NCI-H187 treated with DMSO at 0.1 percent for 48 hours (cell line): ENCODE results near the gene PARP2.

ENCODE experiments used
- DNase-seq: peaks from one replicate; lab custom pipeline; 2025; lab: John Stamatoyannopoulos, UW

The PARP2 gene

DNA sequence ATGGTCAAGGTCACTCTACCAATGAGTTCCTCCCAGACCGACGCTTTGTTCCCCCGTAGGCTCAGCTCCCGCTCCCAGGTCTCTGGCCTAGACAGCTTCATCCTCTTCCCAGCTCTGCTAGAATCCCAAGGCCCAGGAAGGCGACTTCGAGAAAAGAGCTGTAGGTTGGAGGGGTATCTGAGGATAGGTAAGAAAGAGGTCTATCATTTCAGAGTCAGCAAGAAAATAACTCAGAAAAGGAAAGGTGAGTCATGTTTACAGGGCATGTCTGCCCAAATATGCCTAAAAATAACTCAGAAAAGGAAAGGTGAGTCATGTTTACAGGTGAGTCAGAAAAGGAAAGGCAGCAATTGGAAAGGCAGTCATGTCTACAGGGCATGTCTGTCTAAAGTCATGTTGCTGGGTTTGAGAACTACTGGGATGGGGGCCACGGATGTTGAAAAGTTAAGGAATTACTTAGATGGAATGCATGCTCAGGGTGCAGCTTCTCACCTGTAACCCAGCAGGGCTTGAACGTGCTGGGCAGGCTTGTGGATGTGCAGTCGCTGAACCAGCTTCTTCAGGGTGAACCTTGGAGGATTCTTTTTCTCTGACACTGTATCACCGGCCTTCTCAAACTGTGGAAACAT lies 57.6 kb downstream of the PARP2 start:
- DNase-seq, result no peak

DNA sequence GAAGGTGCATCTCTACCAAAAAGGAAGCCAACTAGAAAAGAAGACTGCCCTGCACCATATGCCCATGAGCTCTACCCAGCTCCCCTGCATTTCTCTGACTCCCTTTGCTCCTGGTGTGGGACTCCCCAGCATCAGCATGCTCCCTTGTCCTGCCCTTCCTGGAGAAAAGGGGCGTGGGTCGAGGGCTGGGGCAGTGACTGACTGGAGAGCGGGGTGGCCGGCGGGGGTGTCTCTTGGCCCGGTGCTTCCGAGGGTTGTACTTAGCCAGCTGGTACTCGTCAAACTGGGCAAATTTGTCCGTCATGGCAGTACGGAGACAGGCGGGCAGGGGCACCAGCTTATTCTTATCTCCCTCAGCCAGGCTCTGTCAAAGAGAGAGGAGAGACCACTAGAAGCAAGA lies 60.1 kb downstream of the PARP2 start:
- no peak for DNase-seq
